Stimulated activated CD8-positive, alpha-beta memory T cell treated with anti-CD3 and anti-CD28 coated beads, Interleukin-15, amount 100 ng/mL, for 4 hours (primary cell): Measurements from ENCODE around the gene TMED5.
"Not testable (repeated sequence)": the region's sequence is repeated elsewhere in the genome, so short reads cannot be mapped to it uniquely, and the experiment has no call there.

Experiments used
- DNase-seq, 2 donors: peaks; one replicate each; pipeline ENCODE4 v3.0.0-alpha.2; 2020; ENCODE audit warnings: low read depth in 2 of 2

The TMED5 gene

GRCh38 chr1:93172778-93173177 lies 7.4 kb downstream of the TMED5 start:
- no peak for DNase-seq

DNA sequence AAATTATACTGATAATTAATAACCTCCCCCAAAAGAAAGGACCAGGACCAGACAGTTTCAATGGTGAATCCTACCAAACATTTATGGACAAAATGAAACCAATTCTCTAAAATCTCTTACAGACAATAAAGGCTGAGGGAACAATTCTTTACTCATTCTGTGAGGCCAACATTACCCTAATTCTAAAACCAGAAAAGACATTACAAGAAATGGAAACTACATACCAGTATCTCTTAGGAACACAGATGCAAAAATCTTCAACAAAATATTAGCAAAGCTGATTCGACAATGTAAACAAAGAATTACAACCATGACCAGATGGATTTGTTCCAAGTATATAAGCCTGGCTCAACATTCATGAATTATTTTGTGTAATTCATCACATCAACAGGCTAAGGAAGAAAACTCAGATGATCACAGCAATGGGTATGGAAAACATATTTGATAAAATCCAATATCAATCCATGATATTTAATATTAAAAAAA lies 8.6 kb downstream of the TMED5 start:
- DNase-seq, result no peak

GRCh38 chr1:93170141-93170678 lies 10.0 kb downstream of the TMED5 start:
- not testable (repeated sequence) for DNase-seq

GRCh38 chr1:93167006-93167405 lies 13.2 kb downstream of the TMED5 start:
- no peak for DNase-seq

- not testable (repeated sequence) for DNase-seq
Measured at GRCh38 chr1:93165895-93166294, 14.3 kb downstream of the TMED5 start.

GRCh38 chr1:93164816-93165215 lies 15.4 kb downstream of the TMED5 start:
- DNase-seq, result no peak

GRCh38 chr1:93163314-93163713 lies 16.9 kb downstream of the TMED5 start:
- DNase-seq, result not testable (repeated sequence)

DNA sequence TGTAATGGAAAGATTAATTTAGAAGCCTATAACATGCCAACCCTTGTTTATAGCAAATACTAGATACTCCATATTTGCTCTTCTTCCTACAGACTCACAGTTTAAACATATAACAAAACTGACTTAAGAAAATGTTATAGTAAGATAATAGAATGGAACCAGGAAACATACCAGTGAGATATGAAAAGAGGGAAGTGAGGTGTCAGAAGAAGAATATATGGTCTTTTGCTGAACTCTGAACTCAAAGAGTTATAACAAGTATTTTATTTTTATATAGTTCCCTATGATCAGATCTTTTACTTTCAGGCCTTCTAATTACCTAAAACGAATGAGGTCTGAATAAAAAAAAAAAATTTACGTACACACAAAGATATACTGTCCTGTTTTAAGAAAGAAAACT lies 20.9 kb downstream of the TMED5 start:
- no peak for DNase-seq

DNA sequence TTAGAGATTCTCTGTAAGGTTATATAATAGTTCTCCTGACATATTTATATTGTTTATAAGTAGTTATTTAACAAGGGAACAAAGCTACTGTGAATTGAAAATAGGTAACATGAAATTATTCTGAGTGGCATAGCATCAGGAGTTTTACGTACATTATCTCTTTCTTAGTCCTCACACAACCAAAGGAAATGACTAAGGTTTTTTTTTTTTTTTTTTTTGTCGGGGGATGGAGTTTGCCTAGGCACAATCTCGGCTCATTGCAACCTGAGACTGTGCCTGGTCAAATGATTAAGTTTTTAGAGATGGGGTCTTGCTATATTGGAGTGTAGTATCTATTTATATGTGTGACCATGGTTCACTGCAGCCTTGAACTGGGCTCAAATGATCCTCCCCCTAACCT lies 24.9 kb downstream of the TMED5 start:
- no peak for DNase-seq

DNA sequence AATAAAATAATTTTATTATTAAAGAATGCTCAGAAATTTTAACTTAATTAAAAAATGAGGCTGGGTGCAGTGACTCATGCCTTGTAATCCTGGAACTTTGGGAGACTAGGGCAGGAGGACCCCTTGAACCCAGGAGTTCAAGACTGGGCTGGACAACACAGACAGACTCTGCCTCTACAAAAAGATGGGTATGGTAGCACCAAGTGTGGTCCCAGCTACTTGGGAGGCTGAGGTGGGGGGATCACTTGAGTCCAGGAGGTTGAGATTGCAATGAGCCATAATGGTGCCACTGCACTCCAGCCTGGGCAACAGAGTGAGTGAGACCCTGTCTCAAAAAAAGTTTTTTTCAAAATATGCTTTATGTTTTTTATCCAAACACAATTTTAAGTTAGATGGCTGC lies 25.3 kb downstream of the TMED5 start:
- DNase-seq, result no peak

DNA sequence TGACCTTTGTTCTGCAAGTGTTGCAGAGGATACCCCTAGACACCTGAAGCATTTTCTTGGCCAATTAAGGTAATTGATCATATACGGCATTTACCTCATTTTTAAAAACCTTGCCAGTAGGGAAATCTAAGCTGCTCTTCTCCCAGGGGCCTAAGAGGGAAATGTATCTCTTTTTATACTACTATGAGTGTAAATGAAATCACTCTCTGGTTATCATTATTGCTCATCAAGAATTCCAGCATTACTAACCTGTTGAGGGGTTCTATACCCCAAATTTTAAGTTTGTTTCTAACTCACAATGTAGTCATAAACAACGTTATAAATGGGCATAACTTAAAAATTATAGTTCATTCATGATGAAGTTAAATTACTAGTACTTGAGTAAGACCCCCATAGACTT lies 27.4 kb downstream of the TMED5 start:
- DNase-seq, result no peak

DNA sequence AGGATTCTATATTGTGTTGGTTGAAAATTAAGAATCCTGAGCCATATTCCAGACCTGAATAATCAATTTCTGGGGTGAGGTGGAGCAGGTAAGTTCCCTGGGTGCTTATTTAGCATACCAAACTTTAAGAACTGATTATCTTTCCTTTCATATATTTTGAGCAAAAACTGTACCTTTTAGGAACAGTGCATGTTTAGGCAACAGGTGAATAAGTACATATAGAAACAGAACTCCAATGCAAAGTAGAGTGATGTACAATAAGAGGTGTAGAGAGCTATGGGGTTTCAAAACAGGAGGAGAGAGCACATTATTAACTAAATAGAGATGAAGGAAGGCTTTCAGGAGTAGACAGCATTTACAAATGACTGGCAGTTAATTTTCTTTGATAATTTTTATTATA lies 28.7 kb downstream of the TMED5 start:
- DNase-seq, result no peak

DNA sequence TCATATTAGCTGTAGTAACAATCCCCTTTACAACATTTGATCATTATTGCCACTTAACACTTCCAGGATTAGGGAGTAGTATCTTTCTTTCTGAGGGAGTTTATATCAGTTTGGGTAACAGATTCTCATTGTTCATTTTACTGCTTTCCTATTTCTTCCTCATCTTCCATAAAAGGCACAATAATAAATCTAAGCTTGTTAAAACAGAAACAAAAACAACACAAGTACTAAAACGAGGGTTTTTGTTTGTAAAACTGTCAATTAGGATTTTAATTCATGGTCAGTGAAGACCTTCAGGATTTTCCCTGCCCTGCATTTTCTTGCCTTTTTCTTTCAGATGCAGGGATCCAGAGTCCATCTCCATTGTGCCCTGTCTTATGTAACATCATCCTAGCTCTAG lies 29.5 kb downstream of the TMED5 start:
- DNase-seq, result no peak

- no peak for DNase-seq
Measured at GRCh38 chr1:93148001-93148400, 32.2 kb downstream of the TMED5 start.

- no peak for DNase-seq
Measured at GRCh38 chr1:93143769-93144168, 36.4 kb downstream of the TMED5 start.

DNA sequence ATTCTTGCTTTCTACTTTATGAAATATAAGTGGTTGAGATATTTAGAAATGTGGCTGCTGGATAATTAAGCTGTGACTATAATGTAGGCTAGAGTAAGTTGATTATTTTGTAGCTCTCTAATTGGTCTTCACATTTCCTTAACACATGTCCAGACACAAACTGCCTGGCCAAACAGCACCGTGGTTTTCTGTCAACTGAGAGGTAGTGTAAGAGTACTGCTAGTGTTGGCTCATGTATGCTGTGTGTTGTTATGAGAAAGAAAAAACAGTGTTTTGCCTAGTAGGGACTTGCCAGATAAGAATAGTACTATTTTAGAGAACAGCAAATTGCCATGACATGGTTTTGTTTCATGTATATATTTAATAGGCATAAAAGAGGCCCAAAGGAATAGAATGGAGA lies 37.1 kb downstream of the TMED5 start:
- DNase-seq, result no peak

- DNase-seq, result no peak
Measured at GRCh38 chr1:93142161-93142560, 38.1 kb downstream of the TMED5 start.

GRCh38 chr1:93140106-93140505 lies 40.1 kb downstream of the TMED5 start:
- DNase-seq, result no peak

GRCh38 chr1:93137604-93138292 lies 42.5 kb downstream of the TMED5 start:
- no peak for DNase-seq

DNA sequence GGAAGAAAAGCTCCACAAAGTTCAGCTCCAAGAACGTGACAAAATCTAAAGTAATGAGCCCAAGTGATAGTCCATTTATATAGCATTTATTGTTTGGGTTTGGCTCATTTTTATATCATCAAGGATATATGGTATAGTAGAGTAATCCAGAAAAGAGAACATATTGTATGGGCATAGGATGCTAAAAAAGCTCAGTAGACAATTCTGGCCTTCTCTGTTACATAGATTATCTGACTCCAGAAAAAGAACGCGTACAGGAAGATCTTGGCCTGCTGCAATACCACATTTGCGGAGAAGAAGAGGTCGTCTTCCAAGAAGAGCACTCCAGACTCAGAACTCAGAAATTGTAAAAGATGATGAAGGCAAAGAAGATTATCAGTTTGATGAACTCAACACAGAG lies 43.8 kb downstream of the TMED5 start:
- no peak for DNase-seq

DNA sequence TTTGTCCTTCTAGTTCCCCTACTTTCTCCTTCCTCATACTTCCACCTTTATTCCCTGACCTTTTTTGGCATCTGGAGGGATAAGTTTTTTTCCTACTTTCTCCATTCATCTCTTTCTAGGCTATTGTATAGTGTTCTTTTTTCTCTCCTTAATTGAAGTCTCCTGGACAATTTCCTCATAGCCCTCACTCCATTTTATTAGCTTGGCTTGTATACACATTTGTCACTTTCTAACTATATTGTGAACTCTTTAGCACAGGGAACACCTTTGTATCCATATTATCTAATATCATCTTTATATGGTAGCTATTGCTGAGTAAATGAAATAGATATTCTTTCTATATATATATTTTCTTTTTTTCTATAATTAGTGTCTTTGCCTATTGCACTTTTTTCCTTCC lies 47.6 kb downstream of the TMED5 start:
- DNase-seq, result no peak

- DNase-seq, result no peak
Measured at GRCh38 chr1:93129507-93130099, 50.6 kb downstream of the TMED5 start.

GRCh38 chr1:93124556-93125355 lies 55.5 kb downstream of the TMED5 start:
- no peak for DNase-seq
